ENCODE measurements around the gene SMIM17.

- TF ChIP-seq, protein P1, sequence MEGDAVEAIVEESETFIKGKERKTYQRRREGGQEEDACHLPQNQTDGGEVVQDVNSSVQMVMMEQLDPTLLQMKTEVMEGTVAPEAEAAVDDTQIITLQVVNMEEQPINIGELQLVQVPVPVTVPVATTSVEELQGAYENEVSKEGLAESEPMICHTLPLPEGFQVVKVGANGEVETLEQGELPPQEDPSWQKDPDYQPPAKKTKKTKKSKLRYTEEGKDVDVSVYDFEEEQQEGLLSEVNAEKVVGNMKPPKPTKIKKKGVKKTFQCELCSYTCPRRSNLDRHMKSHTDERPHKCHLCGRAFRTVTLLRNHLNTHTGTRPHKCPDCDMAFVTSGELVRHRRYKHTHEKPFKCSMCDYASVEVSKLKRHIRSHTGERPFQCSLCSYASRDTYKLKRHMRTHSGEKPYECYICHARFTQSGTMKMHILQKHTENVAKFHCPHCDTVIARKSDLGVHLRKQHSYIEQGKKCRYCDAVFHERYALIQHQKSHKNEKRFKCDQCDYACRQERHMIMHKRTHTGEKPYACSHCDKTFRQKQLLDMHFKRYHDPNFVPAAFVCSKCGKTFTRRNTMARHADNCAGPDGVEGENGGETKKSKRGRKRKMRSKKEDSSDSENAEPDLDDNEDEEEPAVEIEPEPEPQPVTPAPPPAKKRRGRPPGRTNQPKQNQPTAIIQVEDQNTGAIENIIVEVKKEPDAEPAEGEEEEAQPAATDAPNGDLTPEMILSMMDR (IDR thresholded peaks at IDR 0.05) = no peak
- TF ChIP-seq POLR2A (IDR thresholded peaks at IDR 0.05) = no peak
These were observed 20.0 kb upstream of the SMIM17 start for GRCh38 chr19:56623006-56623405.
